ENCODE data around the gene GRM7. TPM values are rescaled to one million over a fixed set of nuclear protein-coding genes. Genes with fewer than 3 reads are reported as not detected.

GRM7 gene
- total RNA-seq, 2 experiments from 2014 or later: not detected

DNA sequence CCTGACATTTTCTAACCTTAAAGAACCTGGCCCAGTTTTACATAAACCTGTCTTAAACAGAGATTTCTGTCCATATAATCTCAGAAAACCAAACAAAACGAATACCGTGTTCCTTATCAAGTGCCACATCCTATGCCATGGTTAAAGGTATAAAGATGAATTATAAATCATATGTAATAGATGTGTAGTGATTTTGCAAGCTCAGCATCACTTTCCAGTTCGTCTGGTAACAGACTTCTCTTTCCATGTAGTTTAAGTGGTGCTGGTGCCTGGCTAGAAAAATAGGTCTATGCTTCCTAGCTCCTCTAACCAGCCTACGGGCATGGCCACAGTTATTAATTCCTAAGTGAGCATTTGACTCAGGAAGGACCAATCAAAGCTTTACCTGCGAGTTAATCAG lies 3.4 kb upstream of the GRM7 start:
- H3K4me3 ChIP-seq (ENCODE audit: low read length): no peak overlapping the region
- ATAC-seq (ENCODE audit: poor library complexity) (no peak), DNase-seq (no peak)
- intact Hi-C loops (cut with DNase I, micrococcal nuclease): no loop called here
- H3K36me3 ChIP-seq (ENCODE audit: insufficient read depth, low read length): no peaks in the 10 kb centered on the region
- peaks cover 4 to 8% of the 10 kb centered on the region in 2 experiments for H3K27me3 ChIP-seq (ENCODE audit: control insufficient read depth in 1 of 2, insufficient read depth in 2 of 2, low read length in 2 of 2)
- TF ChIP-seq, protein P1, sequence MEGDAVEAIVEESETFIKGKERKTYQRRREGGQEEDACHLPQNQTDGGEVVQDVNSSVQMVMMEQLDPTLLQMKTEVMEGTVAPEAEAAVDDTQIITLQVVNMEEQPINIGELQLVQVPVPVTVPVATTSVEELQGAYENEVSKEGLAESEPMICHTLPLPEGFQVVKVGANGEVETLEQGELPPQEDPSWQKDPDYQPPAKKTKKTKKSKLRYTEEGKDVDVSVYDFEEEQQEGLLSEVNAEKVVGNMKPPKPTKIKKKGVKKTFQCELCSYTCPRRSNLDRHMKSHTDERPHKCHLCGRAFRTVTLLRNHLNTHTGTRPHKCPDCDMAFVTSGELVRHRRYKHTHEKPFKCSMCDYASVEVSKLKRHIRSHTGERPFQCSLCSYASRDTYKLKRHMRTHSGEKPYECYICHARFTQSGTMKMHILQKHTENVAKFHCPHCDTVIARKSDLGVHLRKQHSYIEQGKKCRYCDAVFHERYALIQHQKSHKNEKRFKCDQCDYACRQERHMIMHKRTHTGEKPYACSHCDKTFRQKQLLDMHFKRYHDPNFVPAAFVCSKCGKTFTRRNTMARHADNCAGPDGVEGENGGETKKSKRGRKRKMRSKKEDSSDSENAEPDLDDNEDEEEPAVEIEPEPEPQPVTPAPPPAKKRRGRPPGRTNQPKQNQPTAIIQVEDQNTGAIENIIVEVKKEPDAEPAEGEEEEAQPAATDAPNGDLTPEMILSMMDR (IDR thresholded peaks at IDR 0.05): no peak
- no peak overlapping the region for H3K4me3 Mint-ChIP-seq
- H3K27ac ChIP-seq (ENCODE audit: low read depth in 1 of 2, low read length in 2 of 2): no peak overlapping the region
- POLR2A ChIA-PET: no interaction called here
- CTCF ChIA-PET: no interaction called here
- H3K27me3 Mint-ChIP-seq: peaks cover 33% of the 10 kb centered on the region
- H3K36me3 Mint-ChIP-seq (ENCODE audit: low read depth): no peaks in the 10 kb centered on the region
- no peak overlapping the region for H3K27ac Mint-ChIP-seq
- H3K9me3 Mint-ChIP-seq: peaks cover 2% of the 10 kb centered on the region
- no peaks in the 10 kb centered on the region for H3K4me1 Mint-ChIP-seq (ENCODE audit: low read depth)
- peaks cover 0 to 20% of the 10 kb centered on the region in 2 experiments for H3K9me3 ChIP-seq (ENCODE audit: control insufficient read depth in 1 of 2, insufficient read depth in 1 of 2, low read length in 2 of 2)
- no peaks in the 10 kb centered on the region for H3K4me1 ChIP-seq (ENCODE audit: insufficient read depth, low read length)

DNA sequence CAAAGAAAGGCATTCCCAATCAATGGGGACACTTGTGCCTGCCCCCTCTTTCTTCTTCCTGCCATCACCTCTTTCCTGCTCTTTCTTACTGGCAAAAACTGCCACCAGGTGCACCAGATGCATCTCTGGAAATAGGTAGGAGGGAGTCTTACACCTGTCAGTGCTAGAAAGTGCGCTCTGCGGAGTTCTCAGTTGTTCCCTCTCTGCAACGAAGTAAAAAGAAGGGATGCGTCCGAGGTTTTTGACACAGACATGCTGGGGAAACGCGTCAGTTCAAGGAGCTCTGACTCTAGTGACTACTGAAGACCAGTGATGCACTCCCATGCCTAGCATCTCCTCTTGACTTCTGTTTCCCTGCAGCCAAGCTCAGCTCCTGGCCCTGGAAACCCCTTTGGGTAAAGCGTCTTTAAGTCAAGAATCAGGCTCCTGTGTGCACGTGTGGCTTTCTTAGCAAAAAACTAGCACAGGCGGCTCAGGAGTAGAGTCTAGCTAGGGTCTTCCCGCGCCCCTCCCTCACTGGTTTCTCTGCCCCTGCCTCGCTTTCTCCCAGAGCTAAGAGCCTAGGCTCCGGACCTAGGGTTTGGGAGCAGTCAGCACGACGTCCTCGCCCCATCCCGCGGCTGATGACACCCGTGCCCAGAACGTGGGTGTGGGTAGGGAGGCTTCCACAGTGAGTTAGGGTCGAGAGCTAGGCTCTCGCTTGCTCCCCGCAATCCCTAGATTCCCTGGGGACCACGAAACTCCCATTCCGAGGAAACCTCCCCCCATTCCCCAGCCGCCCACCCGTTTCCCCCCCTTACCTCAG lies 564 bp upstream of the GRM7 start:
- ChIA-PET POLR2A (no interaction called here), CTCF (no interaction called here)
- Mint-ChIP-seq H3K4me1 (ENCODE audit: low read depth) (no peaks in the 10 kb centered on the region), H3K27ac (no peak overlapping the region), H3K9me3 (peaks cover 2% of the 10 kb centered on the region), H3K4me3 (no peak overlapping the region), H3K27me3 (peaks cover 58% of the 10 kb centered on the region), H3K36me3 (ENCODE audit: low read depth) (no peaks in the 10 kb centered on the region)
- Histone ChIP-seq H3K9me3 (ENCODE audit: control insufficient read depth in 1 of 2, insufficient read depth in 1 of 2, low read length in 2 of 2) (peaks cover 0 to 23% of the 10 kb centered on the region in 2 experiments), H3K4me1 (ENCODE audit: insufficient read depth, low read length) (no peaks in the 10 kb centered on the region), H3K36me3 (ENCODE audit: insufficient read depth, low read length) (no peaks in the 10 kb centered on the region), H3K4me3 (ENCODE audit: low read length) (no peak overlapping the region), H3K27ac (ENCODE audit: low read depth in 1 of 2, low read length in 2 of 2) (no peak overlapping the region), H3K27me3 (ENCODE audit: control insufficient read depth in 1 of 2, insufficient read depth in 2 of 2, low read length in 2 of 2) (peaks cover 8 to 16% of the 10 kb centered on the region in 2 experiments)
- intact Hi-C loops (cut with DNase I, micrococcal nuclease): no loop called here
- DNase-seq (no peak), ATAC-seq (ENCODE audit: poor library complexity) (no peak)
- TF ChIP-seq, protein P1 (IDR thresholded peaks at IDR 0.05): no peak

DNA sequence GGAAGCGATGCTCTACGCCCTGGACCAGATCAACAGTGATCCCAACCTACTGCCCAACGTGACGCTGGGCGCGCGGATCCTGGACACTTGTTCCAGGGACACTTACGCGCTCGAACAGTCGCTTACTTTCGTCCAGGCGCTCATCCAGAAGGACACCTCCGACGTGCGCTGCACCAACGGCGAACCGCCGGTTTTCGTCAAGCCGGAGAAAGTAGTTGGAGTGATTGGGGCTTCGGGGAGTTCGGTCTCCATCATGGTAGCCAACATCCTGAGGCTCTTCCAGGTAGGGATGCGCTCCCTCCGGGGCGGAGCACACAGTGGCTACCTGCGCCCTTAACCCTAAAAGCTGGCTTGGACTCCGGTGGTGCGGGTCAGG lies 698 bp downstream of the GRM7 start:
- DNase-seq (no peak), ATAC-seq (ENCODE audit: poor library complexity) (no peak)
- no peak overlapping the region for H3K27ac ChIP-seq (ENCODE audit: low read depth in 1 of 2, low read length in 2 of 2)
- Mint-ChIP-seq H3K27ac (no peak overlapping the region), H3K4me3 (no peak overlapping the region), H3K4me1 (ENCODE audit: low read depth) (no peaks in the 10 kb centered on the region), H3K27me3 (peaks cover 63% of the 10 kb centered on the region), H3K36me3 (ENCODE audit: low read depth) (no peaks in the 10 kb centered on the region), H3K9me3 (peaks cover 2% of the 10 kb centered on the region)
- ChIA-PET CTCF (no interaction called here), POLR2A (no interaction called here)
- H3K9me3 ChIP-seq (ENCODE audit: control insufficient read depth in 1 of 2, insufficient read depth in 1 of 2, low read length in 2 of 2): peaks cover 0 to 23% of the 10 kb centered on the region in 2 experiments
- no peaks in the 10 kb centered on the region for H3K4me1 ChIP-seq (ENCODE audit: insufficient read depth, low read length)
- intact Hi-C loops (cut with DNase I, micrococcal nuclease): no loop called here
- TF ChIP-seq, protein P1 (IDR thresholded peaks at IDR 0.05): no peak
- H3K36me3 ChIP-seq (ENCODE audit: insufficient read depth, low read length): no peaks in the 10 kb centered on the region
- peaks cover 8 to 16% of the 10 kb centered on the region in 2 experiments for H3K27me3 ChIP-seq (ENCODE audit: control insufficient read depth in 1 of 2, insufficient read depth in 2 of 2, low read length in 2 of 2)
- no peak overlapping the region for H3K4me3 ChIP-seq (ENCODE audit: low read length)
